NCI-H69 (cell line): Measurements from ENCODE around the gene PCBP3.
"Not testable (repeated sequence)": the region's sequence is repeated elsewhere in the genome, so short reads cannot be mapped to it uniquely, and the experiment has no call there.

Source experiments
- DNase-seq: peaks from one replicate; lab custom pipeline; 2025; lab: John Stamatoyannopoulos, UW

PCBP3 gene

DNA sequence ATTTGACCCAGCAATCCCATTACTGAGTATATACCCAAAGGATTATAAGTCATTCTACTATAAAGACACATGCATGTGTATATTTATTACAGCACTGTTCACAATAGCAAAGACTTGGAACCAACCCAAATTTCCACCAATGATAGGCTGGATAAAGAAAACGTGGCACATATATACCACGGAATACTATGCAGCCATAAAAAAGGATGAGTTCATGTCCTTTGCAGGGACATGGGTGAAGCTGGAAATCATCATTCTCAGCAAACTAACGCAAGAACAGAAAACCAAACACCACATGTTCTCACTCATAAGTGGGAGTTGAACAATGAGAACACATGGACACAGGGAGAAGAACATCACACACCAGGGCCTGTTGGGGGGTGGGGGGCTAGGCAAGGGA, 165.1 kb downstream of the PCBP3 start:
- DNase-seq = not testable (repeated sequence)

DNA sequence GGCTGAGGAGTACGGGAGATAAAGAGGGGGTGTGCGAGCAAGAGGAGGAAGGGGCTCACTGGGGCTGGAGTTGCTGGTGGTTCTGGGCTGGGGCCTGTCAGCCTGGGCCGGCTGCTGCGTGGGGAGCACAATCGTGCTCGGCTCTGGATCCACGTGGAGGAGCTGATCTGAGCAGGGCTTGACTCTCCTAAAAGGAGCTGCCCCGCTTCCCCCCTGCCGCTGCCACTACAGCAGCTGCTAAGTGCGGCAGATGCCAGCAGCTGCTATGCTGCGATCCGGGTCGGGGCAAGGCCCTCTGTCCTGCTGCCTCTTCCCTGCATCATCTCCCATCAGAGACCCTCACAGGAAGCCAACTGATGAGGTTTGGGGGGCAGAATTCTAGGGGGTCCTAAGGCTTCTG, 165.9 kb downstream of the PCBP3 start:
- no peak for DNase-seq

DNA sequence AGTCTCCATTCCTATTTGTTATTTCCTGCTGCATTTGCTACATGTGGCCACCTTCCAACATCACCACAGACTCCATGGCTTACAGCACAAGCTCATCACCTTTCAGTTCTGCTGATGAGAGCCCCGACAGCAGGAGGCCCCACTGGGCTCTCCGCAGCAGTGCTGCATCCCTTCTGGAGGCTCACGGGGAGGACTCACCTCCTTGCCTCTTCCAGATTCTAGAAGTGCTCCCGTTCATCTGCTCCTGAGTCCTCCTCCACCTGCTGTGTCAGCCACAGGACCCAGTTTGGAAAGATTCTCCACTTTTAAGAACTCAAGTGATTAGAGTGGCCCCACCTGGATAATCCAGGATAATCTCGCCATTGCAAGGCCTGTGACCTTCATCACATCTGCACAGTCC, 167.6 kb downstream of the PCBP3 start:
- no peak for DNase-seq

DNA sequence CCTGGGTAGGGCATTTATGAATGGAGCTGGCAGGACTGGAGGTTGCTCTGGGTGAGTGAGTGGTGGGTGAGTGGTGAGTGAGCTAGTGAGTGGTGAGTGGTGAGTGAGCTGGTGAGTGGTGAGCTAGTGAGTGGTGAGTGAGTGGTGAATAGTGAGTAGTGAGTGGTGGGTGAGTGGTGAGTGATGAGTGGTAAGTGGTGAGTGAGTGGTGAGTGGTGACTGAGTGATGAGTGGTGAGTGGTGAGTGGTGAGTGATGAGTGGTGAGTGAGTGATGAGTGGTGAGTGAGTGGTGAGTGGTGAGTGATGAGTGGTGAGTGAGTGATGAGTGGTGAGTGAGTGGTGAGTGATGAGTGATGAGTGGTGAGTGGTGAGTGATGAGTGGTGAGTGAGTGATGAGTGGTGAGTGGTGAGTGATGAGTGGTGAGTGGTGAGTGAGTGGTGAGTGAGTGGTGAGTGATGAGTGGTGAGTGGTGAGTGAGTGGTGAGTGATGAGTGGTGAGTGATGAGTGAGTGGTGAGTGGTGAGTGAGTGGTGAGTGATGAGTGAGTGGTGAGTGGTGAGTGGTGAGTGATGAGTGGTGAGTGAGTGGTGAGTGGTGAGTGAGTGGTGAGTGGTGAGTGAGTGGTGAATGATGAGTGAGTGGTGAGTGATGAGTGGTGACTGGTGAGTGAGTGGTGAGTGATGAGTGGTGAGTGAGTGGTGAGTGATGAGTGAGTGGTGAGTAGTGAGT, 170.8 kb downstream of the PCBP3 start:
- DNase-seq = not testable (repeated sequence)

DNA sequence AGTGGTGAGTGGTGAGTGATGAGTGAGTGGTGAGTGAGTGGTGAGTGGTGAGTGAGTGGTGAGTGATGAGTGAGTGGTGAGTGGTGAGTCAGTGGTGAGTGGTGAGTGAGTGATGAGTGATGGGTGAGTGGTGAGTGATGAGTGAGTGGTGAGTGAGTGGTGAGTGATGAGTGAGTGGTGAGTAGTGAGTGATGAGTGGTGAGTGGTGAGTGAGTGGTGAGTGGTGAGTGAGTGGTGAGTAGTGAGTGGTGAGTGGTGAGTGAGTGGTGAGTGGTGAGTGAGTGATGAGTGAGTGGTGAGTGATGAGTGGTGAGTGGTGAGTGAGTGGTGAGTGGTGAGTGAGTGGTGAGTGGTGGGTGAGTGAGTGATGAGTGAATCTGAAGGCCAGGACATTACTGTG, 172.3 kb downstream of the PCBP3 start:
- not testable (repeated sequence) for DNase-seq

DNA sequence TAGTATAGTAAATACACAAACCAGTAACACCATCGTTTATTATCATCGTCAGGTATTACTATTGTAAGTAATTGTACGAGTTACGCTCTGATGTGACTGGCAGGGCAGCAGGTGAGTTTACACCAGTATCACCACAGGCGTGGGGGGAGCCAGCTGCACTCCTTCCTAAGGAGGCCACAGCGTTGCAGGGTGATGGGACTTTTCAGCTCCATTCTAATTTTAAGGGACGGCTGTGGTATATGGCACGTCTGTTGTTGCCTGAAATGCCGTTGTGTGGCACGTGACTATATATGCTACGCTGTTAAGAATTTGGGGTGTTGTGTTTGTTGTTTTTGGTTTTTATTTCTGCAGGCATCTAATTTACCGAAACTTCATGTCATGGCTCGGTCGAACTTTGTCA, 173.3 kb downstream of the PCBP3 start:
- DNase-seq = no peak

DNA sequence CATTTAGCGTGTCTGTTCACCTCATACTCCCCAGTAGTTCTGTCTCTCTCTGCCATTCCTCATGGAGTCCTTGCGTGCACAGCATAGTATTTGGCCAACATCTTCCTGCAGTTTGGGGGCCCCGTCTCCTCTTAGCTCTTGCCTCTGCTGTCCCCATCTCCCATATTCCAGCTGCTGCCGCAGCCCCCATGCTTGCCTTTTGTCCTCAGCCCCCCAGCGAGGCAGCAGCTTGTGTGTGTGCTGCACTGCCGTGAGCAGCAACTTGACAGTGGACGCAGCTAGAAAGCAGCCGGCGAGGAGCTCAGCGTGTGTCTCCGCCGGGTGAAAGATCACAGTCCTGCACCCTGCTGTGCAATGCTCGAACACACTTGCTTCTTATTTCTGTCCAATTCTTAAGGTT, 173.8 kb downstream of the PCBP3 start:
- no peak for DNase-seq

DNA sequence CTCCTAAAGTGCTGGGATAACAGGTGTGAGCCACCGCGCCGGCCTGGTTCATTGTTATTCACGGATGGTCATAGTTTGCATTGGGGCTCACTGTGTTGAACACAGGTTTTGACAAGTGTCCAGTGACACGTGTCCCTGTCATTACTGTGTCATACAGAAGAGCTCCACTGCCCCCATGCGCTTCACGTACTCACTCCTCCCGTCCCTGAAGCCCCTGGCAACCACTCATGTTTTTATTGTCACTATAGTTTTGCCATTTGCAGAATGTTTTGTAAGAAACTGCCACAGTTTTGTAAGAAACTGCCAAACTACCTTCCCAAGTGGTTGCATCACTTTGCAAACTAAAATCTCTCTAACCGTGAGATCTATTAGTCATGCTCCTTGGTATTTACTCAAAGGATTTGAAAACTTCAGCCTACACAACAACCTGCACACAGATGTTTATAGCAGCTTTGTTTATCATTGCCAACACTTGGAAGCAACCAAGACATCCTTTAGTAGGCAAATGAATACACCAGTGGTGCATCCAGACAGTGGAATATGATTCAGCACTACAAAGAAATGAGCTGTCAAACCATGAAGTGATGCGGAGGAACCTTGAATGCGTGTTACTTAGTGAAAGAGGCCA, 174.9 kb downstream of the PCBP3 start:
- DNase-seq = no peak

DNA sequence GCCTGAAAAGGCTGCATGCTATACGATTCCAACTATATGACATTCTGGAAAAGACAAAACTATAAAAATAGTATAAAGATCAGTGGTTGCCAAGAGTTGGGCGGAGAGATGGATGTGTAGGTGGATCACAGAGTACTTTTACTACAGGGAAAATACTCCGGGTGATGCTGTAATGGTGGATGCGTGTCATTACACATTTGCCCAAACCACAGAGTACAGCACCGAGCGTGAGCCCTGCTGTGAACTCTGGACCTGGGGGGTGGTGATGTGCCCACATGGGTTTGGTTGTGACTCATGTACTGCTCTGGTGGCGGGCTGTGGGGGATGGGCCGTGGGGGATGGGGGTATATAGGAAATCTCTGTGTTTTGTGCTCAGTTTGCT, 175.4 kb downstream of the PCBP3 start:
- no peak for DNase-seq

DNA sequence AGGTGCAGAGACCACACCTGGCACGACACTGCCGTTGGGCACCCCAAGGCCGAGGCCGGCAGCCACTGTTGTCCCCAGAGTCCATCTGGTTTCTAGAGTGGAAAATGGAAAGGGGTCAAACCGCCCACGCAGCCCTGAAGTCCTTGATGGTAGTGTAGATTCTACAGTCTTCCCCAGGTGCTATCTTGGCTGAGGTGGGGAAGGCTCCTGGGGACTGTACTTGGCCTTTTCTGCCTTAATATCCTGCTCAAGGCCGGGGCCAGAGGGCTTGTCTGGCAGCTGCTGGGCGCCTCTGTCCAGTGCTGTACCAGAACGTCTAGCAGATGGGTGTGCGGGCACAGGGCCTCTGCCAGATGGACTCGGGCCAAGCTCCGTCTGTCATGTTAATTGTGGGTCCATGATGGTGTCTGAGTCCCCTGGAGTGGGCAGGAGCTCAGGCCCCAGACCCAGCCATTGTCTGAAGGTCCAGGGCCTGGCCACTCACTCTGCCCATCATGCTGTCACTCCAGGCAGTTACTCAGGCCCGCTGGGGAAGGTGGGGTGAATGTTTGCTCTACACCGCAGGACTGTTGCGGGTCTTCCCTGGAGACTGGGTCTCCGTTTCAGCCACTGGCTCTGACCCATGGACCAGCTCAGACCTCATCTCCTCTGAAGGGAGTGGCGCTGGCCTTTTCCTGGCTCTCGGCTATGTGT, 176.1 kb downstream of the PCBP3 start:
- peak; percentile 72 for DNase-seq

DNA sequence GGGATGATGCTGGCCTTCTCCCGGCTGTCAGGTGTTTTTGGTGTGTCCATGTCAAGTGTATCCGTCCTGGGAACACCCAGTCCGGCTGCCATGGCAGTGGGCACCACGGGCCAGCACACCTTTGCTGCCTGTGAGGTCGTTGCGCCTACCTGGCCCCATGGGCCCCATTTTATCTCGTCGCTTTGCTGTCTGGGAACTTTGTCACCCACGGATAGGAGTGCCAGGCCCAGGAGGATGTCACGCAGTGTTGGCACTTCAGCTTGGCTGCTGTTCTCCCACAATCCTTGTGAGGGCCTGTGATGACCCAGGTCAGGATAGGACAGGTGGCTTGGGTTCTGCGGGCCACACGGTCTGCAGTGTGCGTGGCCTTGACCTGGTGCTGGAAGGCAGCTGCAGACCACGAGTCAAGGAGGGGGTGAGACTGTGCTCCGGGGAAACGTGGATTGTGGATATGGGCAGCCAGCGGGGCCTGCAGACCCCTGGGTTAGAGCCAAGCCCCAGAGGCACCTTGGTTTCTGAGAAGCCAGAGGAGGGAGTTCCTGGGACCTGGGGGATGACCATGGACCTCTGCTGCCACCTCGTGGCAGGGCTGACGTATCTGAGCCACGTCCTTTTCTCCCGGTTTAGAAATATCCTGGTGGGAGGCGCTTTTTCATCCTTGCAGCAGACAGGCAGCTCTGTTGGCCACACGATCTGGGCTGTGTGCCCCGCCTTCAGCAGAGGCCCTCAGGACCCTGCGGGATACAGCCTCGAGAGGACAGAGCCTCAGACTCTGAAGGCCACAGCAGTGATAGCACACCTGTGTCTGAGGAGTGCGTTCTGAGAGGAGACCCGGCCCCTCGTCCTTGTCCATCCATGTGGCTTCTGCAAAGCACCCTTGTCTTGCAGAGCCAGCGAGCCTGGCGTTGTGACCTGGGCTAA, 176.9 kb downstream of the PCBP3 start:
- DNase-seq = peak; percentile 91

DNA sequence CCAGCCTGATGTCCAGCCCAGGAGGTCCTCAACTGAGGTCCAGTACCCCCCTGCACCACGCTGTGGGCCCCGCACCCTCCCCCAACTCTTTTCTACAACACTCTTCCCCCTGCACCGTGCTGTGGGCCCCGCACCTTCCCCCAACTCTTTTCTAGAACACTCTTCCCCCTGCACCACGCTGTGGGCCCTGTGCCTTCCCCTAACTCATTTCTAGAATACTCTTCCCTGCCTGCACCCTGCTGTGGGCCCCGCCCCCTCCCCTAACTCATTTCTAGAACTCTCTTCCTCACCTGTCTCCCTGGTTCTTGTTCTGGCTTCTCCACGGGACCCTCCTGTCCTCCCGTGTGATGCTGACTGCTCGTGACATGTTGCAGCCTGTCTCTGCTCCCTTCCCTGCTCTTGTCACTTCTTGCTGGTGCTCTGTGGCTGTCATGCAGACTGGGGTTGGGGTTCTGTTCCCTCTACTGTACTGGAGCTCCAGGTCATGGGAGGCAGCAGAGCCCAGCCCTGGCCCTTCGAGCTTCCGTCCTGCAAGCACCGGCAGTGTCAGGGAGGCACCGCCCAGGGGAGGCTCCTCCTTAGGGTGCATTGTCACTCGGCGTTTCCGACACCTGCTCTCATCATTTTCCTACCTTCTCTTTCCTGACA, 177.9 kb downstream of the PCBP3 start:
- DNase-seq = no peak

DNA sequence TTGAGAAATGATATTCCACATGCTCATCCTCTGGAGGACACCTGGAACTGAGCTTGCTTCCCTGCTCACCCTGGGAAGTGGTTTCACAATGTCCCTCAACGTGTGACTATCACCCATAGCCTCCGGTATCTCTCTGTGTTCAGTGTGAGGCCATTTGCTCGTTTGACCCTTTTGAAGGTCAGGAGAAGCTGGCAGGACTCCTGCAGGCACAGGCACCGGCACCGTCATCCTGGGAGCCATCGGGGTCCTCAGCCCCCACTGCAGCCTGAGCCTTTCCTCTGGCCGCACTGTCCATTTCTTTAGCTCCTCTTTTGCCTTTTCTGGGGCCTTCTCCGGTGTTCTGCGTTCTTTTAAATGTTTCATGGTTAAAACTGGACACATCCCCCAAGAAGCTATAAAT, 178.5 kb downstream of the PCBP3 start:
- DNase-seq = no peak

DNA sequence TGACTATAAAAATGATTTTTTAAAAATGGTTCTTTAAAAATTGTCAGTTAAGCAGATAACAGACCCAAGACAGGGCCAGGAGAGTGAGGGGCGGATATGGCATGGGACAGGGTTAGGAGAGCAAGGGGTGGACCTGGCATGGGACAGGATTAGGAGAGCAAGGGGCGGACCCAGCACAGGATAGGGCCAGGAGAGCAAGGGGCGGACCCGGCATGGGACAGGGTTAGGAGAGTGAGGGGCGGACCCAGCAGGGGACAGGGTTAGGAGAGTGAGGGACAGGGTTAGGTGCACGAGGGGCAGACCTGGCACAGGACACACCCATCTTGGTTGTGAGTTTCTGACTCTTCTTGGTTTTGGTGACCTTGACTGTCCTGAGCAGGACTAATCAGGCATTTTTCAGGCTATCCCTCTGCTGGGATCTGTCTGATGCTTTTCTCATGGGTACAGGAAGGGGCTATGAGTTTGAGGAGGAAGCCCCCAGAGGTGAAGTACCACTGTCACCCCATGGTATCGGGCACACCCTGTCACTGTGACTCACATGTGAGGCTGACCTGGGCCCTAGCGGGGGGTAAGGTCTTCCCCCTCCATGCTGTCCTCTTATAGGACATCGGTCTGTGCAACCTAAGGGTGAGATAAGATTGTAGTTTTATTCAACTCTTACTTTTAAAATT, 179.0 kb downstream of the PCBP3 start:
- DNase-seq = no peak

DNA sequence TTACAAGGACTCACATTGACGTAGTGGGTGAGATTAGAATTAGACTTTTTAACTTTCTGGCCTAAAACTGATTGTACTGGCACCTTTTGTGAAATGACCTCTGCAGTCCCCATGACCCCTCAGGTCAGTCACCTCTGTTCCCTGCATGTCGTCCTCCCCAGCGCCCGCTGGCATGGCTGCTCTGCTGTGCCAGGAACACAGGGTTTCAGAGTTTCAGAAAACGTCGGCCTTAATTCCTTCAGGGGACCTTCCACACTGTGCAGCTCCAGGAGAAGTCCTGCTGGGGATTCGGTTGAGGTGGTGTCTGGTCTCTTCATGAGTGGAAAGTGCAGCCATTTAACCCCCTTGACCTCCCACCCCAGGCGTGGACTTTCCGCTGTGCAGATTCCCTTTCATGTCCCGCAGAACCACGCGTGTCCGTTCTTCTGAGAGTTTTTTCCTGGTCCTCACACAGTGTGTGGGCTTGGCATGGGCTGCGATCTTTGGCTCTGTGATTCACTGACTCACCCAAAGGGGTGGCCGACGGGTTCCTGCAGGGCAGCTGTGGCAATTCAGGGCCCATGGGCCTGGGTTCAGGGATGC, 179.7 kb downstream of the PCBP3 start:
- no peak for DNase-seq

DNA sequence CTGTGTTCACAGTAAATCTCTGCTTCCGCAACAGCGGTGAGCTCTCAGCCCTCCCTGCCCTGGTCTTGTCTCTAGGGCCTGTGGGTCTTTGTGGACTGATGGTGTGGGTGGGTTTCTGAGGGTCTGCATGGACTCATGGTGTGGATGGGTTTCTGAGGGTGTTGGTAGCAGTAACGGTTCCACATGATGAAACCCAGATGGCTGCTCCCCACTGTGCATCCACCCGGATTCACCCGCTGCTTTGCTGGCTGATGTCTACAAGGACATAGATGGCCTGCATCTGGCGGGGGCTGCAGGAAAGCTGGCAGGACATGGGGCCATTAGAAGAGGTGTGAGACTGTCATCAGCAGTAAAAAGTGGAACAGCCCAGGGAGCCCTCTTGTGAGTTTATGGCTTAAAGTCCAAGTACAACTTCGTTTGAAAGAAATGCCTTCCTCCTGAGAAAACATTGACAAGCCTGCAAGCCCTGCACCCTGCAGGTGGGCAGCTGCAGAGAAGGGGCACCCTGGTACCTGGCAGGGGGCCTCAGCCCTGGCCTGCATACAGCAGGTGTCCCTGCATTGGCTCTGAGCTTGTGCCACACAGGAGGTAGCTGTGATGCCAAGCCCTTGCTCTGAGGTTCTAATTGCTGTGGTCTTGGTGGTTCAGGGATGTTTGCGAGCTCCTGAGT, 181.2 kb downstream of the PCBP3 start:
- no peak for DNase-seq

DNA sequence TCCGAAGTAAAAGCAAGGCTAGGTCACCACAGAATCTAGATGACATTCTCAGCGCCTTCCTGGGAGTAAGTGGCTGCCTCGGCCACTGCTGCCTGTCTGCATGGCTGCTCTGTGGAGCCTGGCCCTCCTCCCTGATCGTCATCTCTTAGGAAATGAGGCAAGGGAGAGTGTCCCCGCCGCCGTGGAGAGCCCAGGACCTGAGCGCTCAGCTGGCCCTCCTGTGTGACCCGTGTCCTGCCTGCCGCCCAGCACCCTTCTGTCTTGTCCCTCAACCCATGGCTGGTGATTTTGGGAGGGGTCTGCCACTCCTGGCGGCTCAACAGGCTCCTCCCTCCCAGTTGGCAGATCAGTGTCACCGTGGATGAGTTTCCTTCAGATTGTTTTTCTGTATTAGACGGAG, 181.7 kb downstream of the PCBP3 start:
- DNase-seq = no peak

DNA sequence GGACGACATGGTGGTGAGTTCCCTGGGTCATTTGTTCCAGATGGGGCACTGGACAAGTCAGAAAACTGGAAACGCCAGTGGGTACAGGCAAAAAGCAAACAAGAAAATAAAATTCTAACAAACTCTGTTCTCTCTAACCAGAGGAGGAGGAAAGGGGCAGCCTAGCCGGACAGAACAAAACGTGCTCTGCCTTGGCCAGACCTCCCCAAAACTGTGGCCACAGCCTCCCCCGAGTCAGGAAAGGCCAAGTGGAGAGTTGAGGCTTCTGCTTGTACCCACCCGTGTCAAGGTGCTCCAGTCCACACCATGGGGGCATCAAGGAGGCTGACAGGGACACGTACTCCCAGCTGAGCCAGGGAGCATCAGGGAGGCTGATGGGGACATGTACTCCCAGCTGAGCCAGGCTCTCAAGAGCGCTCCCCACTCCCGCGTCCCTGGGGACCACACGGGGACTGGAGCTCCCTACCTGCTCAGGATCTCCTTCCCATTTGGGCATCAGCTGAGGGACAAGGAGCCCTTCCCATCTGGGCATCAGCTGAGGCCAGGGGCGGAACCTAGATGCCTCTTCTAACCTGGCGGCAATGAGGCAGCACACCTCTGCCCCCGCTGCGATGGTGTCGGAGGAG, 183.3 kb downstream of the PCBP3 start:
- DNase-seq = no peak

DNA sequence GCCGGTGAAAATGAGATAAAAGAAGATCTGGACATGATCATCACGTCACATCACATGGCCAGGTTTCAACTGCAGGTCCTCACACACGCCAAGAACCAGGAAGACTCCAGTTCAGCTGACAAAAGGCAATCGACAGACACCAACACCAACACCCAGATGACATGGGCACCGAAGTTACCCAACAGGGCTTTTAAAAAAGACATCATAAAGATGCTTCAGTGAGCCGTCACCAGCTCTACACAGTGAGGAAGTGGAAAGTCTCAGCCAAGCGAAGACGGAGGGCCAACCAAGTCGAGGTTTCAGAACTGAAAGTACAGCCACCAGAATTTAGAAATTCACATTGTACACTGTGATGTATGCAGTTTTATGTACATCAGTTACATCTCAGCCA, 183.8 kb downstream of the PCBP3 start:
- DNase-seq = no peak
